Nephron (organoid): ENCODE data around the gene MGME1.

Experiments
- H3K27ac Mint-ChIP-seq, 3 experiments: 2 replicates each; pipeline ENCODE4 v1.8.0; 2020; ENCODE audit warnings: mixed read lengths in 3 of 3, mild to moderate bottlenecking in 2 of 3, moderate library complexity in 1 of 3
- H3K27me3 Mint-ChIP-seq: 2 replicates; pipeline ENCODE4 v1.8.0; 2021; ENCODE audit warnings: low read depth, mild to moderate bottlenecking, moderate library complexity, mixed read lengths
- H3K36me3 Mint-ChIP-seq: 2 replicates; pipeline ENCODE4 v1.8.0; 2020; ENCODE audit warnings: low read depth, mixed read lengths
- H3K4me1 Mint-ChIP-seq: 2 replicates; pipeline ENCODE4 v1.8.0; 2020; ENCODE audit warnings: mixed read lengths
- H3K4me3 Mint-ChIP-seq, 3 experiments: 2 replicates each; pipeline ENCODE4 v1.8.0; 2020; ENCODE audit warnings: mild to moderate bottlenecking in 3 of 3, mixed read lengths in 3 of 3, moderate library complexity in 2 of 3
- H3K9me3 Mint-ChIP-seq: 2 replicates; pipeline ENCODE4 v1.8.0; 2020; ENCODE audit warnings: mixed read lengths
- TF ChIP-seq, protein P1 (sequence below), 3 experiments: fragments of 200-600 bp; sonication (generic); IDR thresholded peaks; one replicate each; pipeline ENCODE4 v1.5.0; 2021; ENCODE audit warnings: antibody characterized with exemption in 3 of 3; ENCODE audit not compliant: unreplicated experiment in 3 of 3

MGME1 gene

DNA sequence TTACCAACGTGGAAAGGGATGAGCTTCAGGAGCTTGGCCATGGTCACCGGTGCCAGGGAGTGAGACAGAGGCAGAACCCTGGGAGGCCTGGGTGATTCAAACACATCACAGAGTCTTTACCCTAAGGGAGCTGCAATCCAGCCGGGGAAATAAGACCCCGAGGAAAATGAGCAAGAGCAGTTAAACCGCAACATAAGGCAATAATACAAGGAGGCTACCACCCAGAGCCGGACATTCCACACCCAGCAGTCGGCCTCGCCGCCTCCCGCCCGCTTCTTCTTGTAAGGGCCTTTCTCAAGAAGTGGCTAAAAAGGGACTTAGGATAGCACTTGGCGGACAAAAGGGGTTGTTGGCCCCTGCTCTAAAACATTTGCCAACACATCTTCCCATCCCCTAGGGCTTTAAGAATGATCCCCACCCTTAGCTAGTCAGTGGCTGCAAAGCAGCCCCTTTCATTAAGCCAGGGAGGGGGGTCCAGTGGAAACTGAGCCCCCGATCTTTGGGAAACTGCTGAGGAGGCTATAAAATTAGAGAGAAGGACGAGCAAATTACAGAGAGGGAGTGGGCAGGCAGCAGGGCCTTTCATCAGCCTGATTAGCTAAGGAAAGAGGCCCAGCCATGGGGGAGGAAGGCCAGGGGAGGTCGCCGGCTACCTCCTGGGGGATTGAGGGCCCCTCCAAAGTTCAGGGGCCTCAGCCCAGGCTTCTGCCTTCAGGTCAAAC lies 34.5 kb upstream of the MGME1 start:
- Mint-ChIP-seq H3K4me1 (peaks cover 67% of the 10 kb centered on the region), H3K9me3 (no peaks in the 10 kb centered on the region), H3K27me3 (no peaks in the 10 kb centered on the region), H3K4me3 (peak overlapping the region in 1 of 3 experiments; percentile 40), H3K27ac (peak overlapping the region; percentile 88 to 94 (median 93)), H3K36me3 (no peaks in the 10 kb centered on the region)
- TF ChIP-seq, protein P1, sequence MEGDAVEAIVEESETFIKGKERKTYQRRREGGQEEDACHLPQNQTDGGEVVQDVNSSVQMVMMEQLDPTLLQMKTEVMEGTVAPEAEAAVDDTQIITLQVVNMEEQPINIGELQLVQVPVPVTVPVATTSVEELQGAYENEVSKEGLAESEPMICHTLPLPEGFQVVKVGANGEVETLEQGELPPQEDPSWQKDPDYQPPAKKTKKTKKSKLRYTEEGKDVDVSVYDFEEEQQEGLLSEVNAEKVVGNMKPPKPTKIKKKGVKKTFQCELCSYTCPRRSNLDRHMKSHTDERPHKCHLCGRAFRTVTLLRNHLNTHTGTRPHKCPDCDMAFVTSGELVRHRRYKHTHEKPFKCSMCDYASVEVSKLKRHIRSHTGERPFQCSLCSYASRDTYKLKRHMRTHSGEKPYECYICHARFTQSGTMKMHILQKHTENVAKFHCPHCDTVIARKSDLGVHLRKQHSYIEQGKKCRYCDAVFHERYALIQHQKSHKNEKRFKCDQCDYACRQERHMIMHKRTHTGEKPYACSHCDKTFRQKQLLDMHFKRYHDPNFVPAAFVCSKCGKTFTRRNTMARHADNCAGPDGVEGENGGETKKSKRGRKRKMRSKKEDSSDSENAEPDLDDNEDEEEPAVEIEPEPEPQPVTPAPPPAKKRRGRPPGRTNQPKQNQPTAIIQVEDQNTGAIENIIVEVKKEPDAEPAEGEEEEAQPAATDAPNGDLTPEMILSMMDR (IDR thresholded peaks at IDR 0.05; ENCODE audit: unreplicated experiment in 3 of 3) = no peak

DNA sequence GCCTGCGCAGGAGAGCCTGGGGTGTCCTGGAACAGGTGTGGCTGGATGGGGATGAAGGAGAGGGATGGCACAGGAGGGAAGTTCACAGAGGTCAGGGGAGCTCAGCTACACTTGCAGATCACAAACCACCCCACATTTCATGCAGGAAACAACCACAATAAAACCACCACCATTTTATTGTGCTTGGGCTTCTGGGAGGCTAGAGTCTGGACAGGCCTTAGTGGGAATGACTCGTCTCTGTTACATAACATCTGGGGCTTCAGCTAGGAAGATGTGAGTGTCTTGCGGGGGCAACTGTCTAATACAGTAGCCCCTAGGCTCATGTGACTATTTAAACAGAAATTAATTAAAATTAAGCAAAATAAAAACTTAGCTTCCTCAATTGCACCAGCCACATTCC lies 33.6 kb upstream of the MGME1 start:
- H3K4me1 Mint-ChIP-seq = peaks cover 76% of the 10 kb centered on the region
- H3K9me3 Mint-ChIP-seq = no peaks in the 10 kb centered on the region
- TF ChIP-seq, protein P1 (IDR thresholded peaks at IDR 0.05; ENCODE audit: unreplicated experiment in 3 of 3) = no peak
- H3K27me3 Mint-ChIP-seq = no peaks in the 10 kb centered on the region
- H3K27ac Mint-ChIP-seq = peak overlapping the region in 2 of 3 experiments; percentile 42 to 94
- no peaks in the 10 kb centered on the region for H3K36me3 Mint-ChIP-seq
- H3K4me3 Mint-ChIP-seq = no peak overlapping the region

DNA sequence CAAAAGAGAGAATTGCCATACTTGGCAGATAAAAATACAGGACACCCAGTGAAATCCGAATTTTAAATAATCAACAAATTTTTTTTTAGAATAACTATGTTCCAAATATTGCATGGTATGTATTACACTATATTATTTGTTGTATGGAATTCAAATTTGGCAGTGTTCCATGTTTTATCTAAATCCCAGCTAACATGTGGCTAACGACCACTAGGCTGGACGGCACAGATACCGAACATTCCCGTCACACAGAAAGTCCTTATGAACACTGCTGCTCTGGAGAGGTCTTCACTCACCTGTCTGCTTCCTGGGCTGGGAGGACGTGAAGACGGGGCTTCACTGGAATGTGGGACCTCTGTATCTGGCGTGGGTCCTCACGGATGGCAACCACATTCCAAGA lies 33.1 kb upstream of the MGME1 start:
- Mint-ChIP-seq H3K4me1 (peaks cover 81% of the 10 kb centered on the region), H3K27ac (peak overlapping the region; percentile 94 to 98 (median 97)), H3K4me3 (no peak overlapping the region), H3K9me3 (no peaks in the 10 kb centered on the region), H3K36me3 (peaks cover 5% of the 10 kb centered on the region), H3K27me3 (no peaks in the 10 kb centered on the region)
- TF ChIP-seq, protein P1 (IDR thresholded peaks at IDR 0.05; ENCODE audit: unreplicated experiment in 3 of 3) = no peak

DNA sequence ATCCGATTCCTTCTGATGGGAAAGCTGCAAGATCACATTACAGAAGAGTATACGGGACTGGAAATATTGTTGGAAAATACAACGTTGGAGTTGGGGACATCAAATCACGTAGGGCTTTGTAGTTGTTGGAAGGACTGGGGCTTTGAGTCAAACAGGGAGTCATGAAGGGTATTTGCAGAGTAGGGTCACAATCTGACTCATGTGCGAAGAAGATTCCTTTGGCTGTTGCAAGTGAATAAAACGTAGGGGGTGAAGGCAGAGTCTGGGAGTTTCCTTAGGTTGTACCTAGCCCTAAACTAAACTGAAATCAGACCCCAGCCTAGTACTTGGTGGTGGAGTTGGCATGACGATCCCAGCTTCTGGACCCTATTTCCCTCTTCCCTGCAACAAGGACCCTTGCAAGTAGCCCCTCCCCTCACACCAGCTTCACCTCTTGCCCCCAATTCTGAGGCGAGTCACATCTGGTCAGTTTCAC lies 32.5 kb upstream of the MGME1 start:
- H3K27me3 Mint-ChIP-seq = no peaks in the 10 kb centered on the region
- peak overlapping the region; percentile 94 to 98 (median 97) for H3K27ac Mint-ChIP-seq
- H3K36me3 Mint-ChIP-seq = peaks cover 10% of the 10 kb centered on the region
- H3K9me3 Mint-ChIP-seq = no peaks in the 10 kb centered on the region
- peak overlapping the region; percentile 4 to 37 (median 26) for H3K4me3 Mint-ChIP-seq
- TF ChIP-seq, protein P1 (IDR thresholded peaks at IDR 0.05; ENCODE audit: unreplicated experiment in 3 of 3) = no peak
- peaks cover 84% of the 10 kb centered on the region for H3K4me1 Mint-ChIP-seq

DNA sequence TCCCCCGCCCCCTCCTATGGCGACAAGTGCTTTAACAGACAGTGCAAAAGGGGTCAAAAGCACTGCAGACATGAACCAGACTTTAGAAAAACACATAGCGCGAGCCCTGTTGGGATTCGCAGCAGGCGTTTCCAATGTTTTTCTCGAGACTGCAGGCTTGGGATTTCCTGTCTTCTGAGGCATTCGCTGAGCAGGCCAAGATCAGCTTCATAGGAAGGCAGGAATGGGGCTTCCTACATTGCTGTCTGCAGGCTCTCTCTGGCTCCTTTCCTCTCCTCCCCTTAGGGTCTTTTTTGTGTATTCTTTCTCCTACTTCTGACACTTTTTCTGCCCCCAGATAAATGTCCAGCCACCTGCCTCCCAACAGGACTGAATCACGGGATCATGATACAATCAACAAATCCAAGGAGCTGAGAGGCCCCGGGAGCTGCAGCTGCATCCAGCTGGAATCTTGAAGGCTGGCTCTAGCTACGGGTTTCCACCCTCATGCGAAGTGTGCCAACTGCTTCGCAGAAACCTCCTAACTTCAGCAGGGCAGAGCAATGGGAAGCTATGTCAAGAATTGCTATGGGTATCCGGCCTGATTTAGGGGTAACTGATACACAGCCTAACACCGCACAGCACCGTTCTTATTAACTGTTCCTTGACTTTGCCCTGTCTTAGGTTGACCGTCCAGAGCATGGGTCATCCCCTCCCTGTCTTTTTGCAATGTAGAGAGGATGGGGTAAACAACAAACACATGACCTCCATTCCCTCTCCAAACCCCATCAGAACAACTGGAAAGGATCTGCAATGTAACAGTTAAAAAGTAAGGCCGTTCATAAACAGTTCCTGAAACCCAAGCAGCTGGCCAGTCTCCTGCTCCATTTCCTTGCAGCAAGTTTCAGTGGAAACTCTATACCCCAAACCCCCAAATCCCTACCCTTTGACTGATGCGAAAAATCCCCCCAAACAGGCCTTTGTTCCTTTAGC lies 31.8 kb upstream of the MGME1 start:
- Mint-ChIP-seq H3K27ac (peak overlapping the region; percentile 94 to 98 (median 97)), H3K4me3 (peak overlapping the region; percentile 4 to 62 (median 37)), H3K9me3 (no peaks in the 10 kb centered on the region), H3K4me1 (peaks cover 86% of the 10 kb centered on the region), H3K36me3 (peaks cover 16% of the 10 kb centered on the region), H3K27me3 (no peaks in the 10 kb centered on the region)
- TF ChIP-seq, protein P1 (IDR thresholded peaks at IDR 0.05; ENCODE audit: unreplicated experiment in 3 of 3) = no peak
